Mucosa of rectum (tissue), 2 donors: ENCODE measurements around the gene SCN4A.

Experiments
- H3K27ac ChIP-seq, 2 donors: one replicate each; pipeline ENCODE4 v1.7.0; 2013; ENCODE audit warnings: inconsistent platforms in 2 of 2, low read depth in 2 of 2, low read length in 2 of 2
- H3K27me3 ChIP-seq, 2 donors: one replicate each; pipeline ENCODE4 v1.7.0; 2013; ENCODE audit warnings: low read length in 2 of 2; ENCODE audit not compliant: control insufficient read depth in 2 of 2, insufficient read depth in 2 of 2
- H3K36me3 ChIP-seq, 2 donors: one replicate each; pipeline ENCODE4 v1.7.0; 2013; ENCODE audit warnings: low read length in 2 of 2; ENCODE audit not compliant: control insufficient read depth in 2 of 2, insufficient read depth in 2 of 2
- H3K4me1 ChIP-seq, 2 donors: one replicate each; pipeline ENCODE4 v1.7.0; 2013; ENCODE audit warnings: low read length in 2 of 2, mild to moderate bottlenecking in 1 of 2; ENCODE audit not compliant: control insufficient read depth in 2 of 2, insufficient read depth in 2 of 2
- H3K4me3 ChIP-seq, 2 donors: one replicate each; pipeline ENCODE4 v1.7.0; 2013; ENCODE audit warnings: low read length in 2 of 2
- H3K9ac ChIP-seq, 2 donors: one replicate each; pipeline ENCODE4 v1.7.0; 2013; ENCODE audit warnings: low read length in 2 of 2, low read depth in 1 of 2, mild to moderate bottlenecking in 1 of 2
- H3K9me3 ChIP-seq, 2 donors: one replicate each; pipeline ENCODE4 v1.7.0; 2013; ENCODE audit warnings: low read length in 2 of 2; ENCODE audit not compliant: control insufficient read depth in 2 of 2
- donor health status: healthy.
- donor health status: Normal muscosa, but diverticular disease.

SCN4A gene

GRCh38 chr17:63955791-63956190, 16.9 kb downstream of the SCN4A start:
- H3K9me3 ChIP-seq = no peaks in the 10 kb centered on the region
- H3K9ac ChIP-seq = no peak overlapping the region
- H3K4me1 ChIP-seq = no peaks in the 10 kb centered on the region
- no peak overlapping the region for H3K4me3 ChIP-seq
- H3K27me3 ChIP-seq = peaks cover 0 to 3% of the 10 kb centered on the region in 2 donors
- H3K27ac ChIP-seq = no peak overlapping the region
- no peaks in the 10 kb centered on the region for H3K36me3 ChIP-seq

- H3K4me3 ChIP-seq = no peak overlapping the region
- no peaks in the 10 kb centered on the region for H3K9me3 ChIP-seq
- no peak overlapping the region for H3K9ac ChIP-seq
- no peaks in the 10 kb centered on the region for H3K4me1 ChIP-seq
- H3K27me3 ChIP-seq = peaks cover 0 to 3% of the 10 kb centered on the region in 2 donors
- H3K27ac ChIP-seq = no peak overlapping the region
- H3K36me3 ChIP-seq = no peaks in the 10 kb centered on the region
Measured at GRCh38 chr17:63955232-63955631, 17.5 kb downstream of the SCN4A start.

- H3K36me3 ChIP-seq = no peaks in the 10 kb centered on the region
- no peaks in the 10 kb centered on the region for H3K4me1 ChIP-seq
- no peak overlapping the region for H3K27ac ChIP-seq
- no peaks in the 10 kb centered on the region for H3K9me3 ChIP-seq
- H3K27me3 ChIP-seq = no peaks in the 10 kb centered on the region
- no peak overlapping the region for H3K4me3 ChIP-seq
- H3K9ac ChIP-seq = no peak overlapping the region
Measured at GRCh38 chr17:63954402-63955063, 18.2 kb downstream of the SCN4A start.

- H3K36me3 ChIP-seq = no peaks in the 10 kb centered on the region
- H3K27ac ChIP-seq = no peak overlapping the region
- H3K9ac ChIP-seq = no peak overlapping the region
- H3K4me3 ChIP-seq = no peak overlapping the region
- peaks cover 3 to 4% of the 10 kb centered on the region in 2 donors for H3K4me1 ChIP-seq
- no peaks in the 10 kb centered on the region for H3K9me3 ChIP-seq
- no peaks in the 10 kb centered on the region for H3K27me3 ChIP-seq
Measured at GRCh38 chr17:63950940-63951907, 21.5 kb downstream of the SCN4A start.

GRCh38 chr17:63949576-63950250, 23.0 kb downstream of the SCN4A start:
- no peaks in the 10 kb centered on the region for H3K9me3 ChIP-seq
- no peak overlapping the region for H3K27ac ChIP-seq
- no peaks in the 10 kb centered on the region for H3K36me3 ChIP-seq
- peaks cover 8% of the 10 kb centered on the region in 2 donors for H3K4me1 ChIP-seq
- H3K27me3 ChIP-seq = no peaks in the 10 kb centered on the region
- H3K9ac ChIP-seq = no peak overlapping the region
- no peak overlapping the region for H3K4me3 ChIP-seq

- H3K9me3 ChIP-seq = no peaks in the 10 kb centered on the region
- H3K36me3 ChIP-seq = no peaks in the 10 kb centered on the region
- H3K9ac ChIP-seq = no peak overlapping the region
- H3K27ac ChIP-seq = no peak overlapping the region
- peaks cover 8% of the 10 kb centered on the region in 2 donors for H3K4me1 ChIP-seq
- no peak overlapping the region for H3K4me3 ChIP-seq
- no peaks in the 10 kb centered on the region for H3K27me3 ChIP-seq
Measured at GRCh38 chr17:63948521-63948920, 24.2 kb downstream of the SCN4A start.

GRCh38 chr17:63947711-63948330, 24.9 kb downstream of the SCN4A start:
- H3K27me3 ChIP-seq = no peaks in the 10 kb centered on the region
- H3K27ac ChIP-seq = no peak overlapping the region
- H3K36me3 ChIP-seq = no peaks in the 10 kb centered on the region
- peaks cover 8% of the 10 kb centered on the region in 2 donors for H3K4me1 ChIP-seq
- H3K9me3 ChIP-seq = no peaks in the 10 kb centered on the region
- no peak overlapping the region for H3K4me3 ChIP-seq
- no peak overlapping the region for H3K9ac ChIP-seq

GRCh38 chr17:63946440-63947363, 26.0 kb downstream of the SCN4A start:
- Histone ChIP-seq H3K27ac (peak overlapping the region in 1 of 2 donors; percentile 32), H3K4me3 (peak overlapping the region; percentile 27 to 50), H3K9me3 (no peaks in the 10 kb centered on the region), H3K4me1 (peaks cover 8% of the 10 kb centered on the region in 2 donors), H3K27me3 (no peaks in the 10 kb centered on the region), H3K9ac (no peak overlapping the region), H3K36me3 (no peaks in the 10 kb centered on the region)

GRCh38 chr17:63945784-63946439, 26.8 kb downstream of the SCN4A start:
- H3K4me3 ChIP-seq = peak overlapping the region in 1 of 2 donors; percentile 20
- H3K9me3 ChIP-seq = no peaks in the 10 kb centered on the region
- H3K27me3 ChIP-seq = no peaks in the 10 kb centered on the region
- H3K9ac ChIP-seq = no peak overlapping the region
- peaks cover 8% of the 10 kb centered on the region in 2 donors for H3K4me1 ChIP-seq
- H3K36me3 ChIP-seq = no peaks in the 10 kb centered on the region
- peak overlapping the region in 1 of 2 donors; percentile 32 for H3K27ac ChIP-seq
